ENCODE data around the gene NDUFS4.
"Not testable (repeated sequence)": the region's sequence is repeated elsewhere in the genome, so short reads cannot be mapped to it uniquely, and the experiment has no call there.

The NDUFS4 gene

DNA sequence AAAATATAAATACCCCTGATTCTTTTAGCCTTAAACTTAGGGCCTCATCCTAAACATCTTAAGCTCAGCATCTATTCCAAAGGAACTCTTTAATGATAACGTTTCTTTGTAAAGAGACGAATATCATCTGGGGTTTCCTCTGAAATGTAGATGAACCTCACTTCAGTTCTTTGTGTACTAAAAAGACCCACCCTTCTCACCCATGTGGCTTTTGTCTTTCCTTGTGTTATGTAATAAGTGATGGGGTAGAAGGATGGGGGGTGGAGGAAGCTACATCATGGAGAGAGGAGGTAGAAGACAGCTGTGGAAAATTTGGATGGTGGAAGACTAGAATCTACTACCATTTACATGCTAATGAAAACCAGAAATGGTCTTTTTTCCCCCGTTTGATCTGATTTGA is 111.0 kb downstream of the NDUFS4 start:
- DNase-seq: no peak

DNA sequence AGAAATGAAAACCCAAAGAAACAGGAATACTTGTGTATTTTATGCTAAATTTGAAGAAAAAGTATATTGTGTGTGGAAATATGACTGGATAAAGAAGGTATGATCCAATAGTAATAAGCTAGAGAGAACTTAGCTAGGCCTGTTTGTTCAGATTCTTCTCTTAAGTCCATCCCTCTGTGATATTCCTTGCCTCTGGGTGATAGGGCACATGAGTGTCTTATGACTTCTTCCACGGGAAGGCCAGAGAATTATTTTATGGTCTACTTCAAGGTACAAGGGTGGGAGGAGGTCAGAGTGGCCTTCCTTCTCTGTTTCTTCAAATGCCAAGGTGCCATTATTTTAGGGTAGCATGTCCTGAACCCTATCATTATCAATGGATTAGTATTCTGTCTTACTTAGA is 113.7 kb downstream of the NDUFS4 start:
- DNase-seq: no peak

DNA sequence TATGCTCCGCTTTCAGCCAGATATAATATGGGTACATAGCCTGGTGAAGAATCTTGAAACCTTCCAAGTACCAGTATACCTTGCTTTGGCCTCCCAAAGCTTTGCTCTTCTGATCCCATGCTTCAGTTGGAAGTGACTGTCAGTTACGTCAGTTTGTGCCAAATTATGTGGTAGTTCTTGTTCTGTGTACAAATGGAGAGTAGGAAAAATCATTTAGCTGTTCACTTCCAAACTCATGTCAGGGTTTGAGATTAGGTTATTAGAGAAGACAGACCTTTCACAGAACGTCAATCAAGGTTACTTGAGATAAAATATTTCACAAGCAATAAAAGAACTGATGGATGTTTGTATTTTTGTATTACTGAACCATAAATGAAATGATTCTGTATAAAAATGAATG is 117.2 kb downstream of the NDUFS4 start:
- no peak for DNase-seq

DNA sequence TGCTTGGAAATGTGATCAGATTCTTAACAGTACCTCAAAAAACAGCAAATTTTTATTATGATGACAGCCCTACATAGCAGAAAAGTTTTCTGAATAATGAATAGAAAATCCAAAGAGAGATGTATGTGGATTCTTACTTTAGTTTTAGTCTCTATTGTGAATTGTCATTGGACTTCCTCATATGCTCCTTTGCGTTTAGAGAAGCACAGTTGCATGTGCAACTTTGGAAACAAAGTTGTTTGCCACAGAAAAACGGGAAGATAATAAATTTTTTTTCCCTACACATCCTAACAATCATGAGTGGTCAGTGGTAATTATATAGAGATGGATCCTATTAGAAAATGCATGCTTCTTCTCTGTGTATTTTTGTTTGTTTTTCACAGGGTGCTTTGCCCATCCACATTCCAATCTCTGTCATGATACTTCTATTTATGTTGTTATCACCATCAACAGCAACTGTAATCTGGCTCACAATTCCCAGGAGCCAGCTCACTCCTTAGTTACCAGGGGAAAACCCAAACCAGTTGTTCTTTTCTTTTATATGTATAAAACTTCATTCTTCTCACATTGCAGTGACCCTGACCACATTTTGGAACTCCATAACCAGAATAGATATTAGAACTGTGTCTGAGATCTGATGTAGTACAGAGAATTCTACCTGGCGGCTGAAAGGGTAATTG is 118.7 kb downstream of the NDUFS4 start:
- DNase-seq: no peak

DNA sequence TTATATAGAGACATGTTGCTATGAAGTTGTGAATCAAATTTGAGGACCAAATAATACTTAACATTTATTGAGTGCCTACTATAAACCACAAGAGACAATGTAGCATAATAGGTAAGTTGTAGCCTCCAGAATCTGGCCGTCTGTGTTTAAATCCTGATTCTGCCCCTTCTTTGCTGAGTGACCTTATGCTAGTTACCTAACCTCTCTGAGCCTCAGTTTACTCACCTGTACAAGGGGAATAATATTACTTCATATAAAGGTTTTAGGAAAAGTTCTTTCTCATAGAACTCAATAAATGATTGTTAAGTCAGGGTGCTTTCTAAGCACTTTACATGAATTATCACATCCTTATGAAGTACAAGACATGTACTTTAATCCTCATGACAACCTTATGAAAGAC is 120.6 kb downstream of the NDUFS4 start:
- DNase-seq: no peak

DNA sequence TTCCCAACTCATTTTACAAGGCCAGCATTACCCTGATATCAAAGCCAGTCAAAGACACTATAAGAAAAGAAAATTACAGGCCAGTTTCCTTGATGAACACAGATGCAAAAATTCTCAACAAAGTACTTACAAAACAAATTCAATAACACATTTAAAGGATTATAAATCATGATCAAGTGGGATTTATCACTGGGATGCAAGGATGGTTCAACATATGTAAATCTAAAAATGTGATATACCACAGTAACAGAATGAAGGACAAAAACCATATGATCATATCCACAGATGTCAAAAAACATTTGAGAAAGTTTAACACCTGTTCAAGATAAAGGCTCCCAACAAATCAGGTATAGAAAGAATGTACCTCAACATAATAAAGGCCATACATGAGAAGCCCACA is 130.6 kb downstream of the NDUFS4 start:
- DNase-seq: no peak

DNA sequence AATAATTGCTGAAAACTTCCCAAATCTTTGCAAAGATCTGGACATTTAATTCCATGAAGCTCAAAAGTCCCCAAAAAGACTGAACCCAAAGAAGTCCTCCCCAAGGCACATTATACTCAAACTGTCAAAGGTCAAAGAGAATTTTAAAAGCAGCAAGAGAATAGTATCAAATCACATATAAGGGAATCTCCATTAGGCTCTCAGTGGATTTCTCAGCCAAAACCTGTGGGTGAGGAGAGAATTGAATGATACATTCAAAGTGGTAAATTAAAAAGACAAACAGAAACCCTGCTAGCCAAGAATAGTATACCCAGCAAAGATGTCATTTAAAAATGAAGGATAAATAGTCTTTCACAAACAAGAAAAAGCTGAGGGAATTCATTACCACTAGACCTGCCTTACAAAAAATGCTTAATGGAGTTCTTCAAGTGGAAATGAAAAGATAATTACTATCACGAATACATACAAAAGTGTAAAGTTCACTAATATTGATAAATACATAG is 134.1 kb downstream of the NDUFS4 start:
- DNase-seq: no peak

DNA sequence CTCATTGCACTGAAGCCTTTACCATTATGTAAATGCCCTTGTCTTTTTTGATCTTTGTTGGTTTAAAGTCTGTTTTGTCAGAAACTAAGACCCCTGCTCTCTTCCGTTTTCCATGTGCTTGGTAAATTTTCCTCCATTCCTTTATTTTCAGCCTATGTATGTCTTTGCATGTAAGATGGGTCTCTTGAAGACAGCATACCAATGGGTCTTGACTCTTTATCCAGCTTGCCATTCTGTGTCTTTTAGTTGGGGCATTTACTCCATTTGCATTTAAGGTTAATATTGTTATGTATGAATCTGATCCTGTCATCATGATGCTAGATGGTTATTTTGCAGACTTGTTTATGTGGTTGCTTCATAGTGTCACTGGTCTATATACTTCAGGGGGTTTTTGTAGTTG is 150.0 kb downstream of the NDUFS4 start:
- not testable (repeated sequence) for DNase-seq

DNA sequence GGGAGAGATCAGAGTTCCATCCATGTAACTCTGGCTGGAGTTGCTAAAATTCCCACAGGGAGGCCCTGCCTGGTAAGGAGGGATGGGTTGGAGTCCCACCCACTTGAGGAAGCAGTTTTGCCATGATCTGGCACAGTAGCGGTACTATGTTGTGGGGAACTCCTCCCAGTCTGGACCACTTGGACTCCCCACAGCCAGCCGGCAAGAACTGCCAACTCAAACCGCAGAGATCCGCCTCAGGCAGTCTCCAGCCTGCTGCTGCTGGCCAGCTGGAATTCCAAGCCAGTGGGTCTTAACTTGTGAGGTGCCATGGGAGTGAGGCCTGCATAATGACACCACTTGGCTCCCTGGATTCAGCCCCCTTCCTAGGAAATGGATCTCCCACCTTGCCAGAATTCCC is 151.9 kb downstream of the NDUFS4 start:
- no peak for DNase-seq

DNA sequence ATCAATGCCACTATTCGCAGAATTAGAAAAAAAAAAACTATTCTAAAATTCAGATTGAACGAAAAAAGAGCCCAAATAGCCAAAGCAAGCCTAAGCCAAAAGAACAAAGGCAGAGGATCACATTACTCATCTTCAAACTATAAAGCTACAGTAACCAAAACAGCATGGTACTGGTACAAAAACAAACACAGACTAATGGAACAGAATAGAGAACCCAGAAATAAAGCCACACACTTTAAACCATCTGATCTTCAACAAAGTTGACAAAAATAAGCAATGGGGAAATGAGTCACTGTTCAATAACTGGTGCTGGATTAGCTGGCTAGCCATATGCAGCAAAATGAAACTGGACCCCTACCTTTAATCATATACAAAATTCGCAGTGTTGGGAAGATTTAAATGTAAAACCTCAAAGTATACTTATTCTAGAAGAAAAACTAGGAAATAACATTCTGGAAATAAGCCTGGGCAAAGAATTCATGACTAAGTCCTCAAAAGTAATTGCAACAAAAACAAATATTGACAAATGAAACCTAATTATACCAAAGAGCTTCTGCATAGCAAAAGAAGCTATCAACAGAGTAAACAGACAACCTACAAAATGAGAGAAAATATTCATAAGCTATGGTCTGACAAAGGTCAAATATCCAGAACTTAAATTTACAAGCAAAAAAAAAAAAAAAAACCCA is 153.7 kb downstream of the NDUFS4 start:
- no peak for DNase-seq

DNA sequence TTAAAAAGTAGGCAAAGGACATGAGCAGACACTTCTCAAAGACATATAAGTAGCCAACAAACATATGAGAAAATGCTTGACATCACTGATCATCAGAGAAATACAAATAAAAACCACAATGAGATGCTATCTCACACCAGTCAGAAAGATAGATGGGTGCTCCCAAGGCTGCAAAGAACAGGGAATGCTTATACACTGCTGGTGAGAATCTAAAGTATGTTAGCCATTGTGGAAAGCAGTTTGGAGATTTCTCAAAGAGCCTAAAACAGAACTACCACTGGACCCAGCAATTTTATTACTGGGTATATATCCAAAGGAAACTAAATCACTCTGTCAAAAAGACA is 154.2 kb downstream of the NDUFS4 start:
- DNase-seq: no peak

DNA sequence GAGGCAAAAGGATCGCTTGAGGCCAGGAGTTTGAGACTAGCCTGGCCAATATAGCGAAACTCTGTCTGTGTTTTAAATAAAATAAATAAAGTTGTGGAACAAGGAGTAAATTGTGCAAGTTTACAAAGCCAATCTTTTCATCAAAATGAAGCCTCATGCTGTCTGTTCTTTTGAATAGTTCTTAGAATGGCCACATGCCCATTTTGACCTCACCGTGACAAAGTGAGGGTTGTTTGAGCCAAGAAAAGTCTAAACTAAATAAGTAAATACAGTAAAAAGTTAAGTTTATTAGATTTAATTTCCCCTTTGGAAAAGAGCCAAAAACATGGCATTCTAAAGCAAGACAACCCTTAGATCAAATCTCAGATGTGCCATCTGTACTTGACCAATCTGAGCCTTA is 165.7 kb downstream of the NDUFS4 start:
- no peak for DNase-seq

DNA sequence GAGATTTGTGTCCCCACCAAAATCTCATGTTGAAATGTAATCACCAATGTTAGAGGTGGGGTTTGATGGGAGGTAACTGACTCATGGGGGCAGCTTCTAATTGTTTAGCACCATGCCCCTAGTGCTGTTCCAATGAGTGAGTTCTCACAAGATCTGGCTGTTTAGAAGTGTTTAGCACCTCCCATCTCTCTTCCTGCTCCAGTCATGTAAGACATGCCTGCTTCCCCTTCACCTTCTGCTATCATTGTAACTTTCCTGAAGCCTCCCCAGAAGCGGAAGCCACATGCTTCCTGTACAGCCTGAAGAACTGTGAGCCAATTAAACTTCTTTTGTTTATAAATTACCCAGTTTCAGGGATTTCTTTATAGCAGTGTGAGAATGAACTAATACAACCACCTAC is 170.5 kb downstream of the NDUFS4 start:
- DNase-seq: no peak

All from activated gamma-delta T cell treated with Interleukin-2 at 50 U/mL for 16 hours (primary cell).